Stimulated activated CD8-positive, alpha-beta memory T cell treated with anti-CD3 and anti-CD28 coated beads, Interleukin-15, amount 100 ng/mL, for 24 hours (primary cell): Measurements from ENCODE around the gene PRKCI.
A peak's percentile ranks its signal among the peaks of the same experiment; 100 is the strongest.
"Not testable (repeated sequence)": the region's sequence is repeated elsewhere in the genome, so short reads cannot be mapped to it uniquely, and the experiment has no call there.

Experiments used
- DNase-seq: peaks from one replicate; pipeline ENCODE4 v3.0.0-alpha.2; 2020; ENCODE audit warnings: low read depth

The PRKCI gene

GRCh38 chr3:170221924-170222646, at the start of gene PRKCI:
PRKCI (plus strand) TSS chr3:170222424; CDS start chr3:170222670, 246 bp downstream.
- DNase-seq, result peak; percentile 54

- no peak for DNase-seq
These were observed 43.6 kb upstream of the PRKCI start for GRCh38 chr3:170178651-170179050.

GRCh38 chr3:170179432-170179831, 42.8 kb upstream of the PRKCI start:
- DNase-seq, result no peak

GRCh38 chr3:170180079-170180907, 41.9 kb upstream of the PRKCI start:
- DNase-seq, result no peak

DNA sequence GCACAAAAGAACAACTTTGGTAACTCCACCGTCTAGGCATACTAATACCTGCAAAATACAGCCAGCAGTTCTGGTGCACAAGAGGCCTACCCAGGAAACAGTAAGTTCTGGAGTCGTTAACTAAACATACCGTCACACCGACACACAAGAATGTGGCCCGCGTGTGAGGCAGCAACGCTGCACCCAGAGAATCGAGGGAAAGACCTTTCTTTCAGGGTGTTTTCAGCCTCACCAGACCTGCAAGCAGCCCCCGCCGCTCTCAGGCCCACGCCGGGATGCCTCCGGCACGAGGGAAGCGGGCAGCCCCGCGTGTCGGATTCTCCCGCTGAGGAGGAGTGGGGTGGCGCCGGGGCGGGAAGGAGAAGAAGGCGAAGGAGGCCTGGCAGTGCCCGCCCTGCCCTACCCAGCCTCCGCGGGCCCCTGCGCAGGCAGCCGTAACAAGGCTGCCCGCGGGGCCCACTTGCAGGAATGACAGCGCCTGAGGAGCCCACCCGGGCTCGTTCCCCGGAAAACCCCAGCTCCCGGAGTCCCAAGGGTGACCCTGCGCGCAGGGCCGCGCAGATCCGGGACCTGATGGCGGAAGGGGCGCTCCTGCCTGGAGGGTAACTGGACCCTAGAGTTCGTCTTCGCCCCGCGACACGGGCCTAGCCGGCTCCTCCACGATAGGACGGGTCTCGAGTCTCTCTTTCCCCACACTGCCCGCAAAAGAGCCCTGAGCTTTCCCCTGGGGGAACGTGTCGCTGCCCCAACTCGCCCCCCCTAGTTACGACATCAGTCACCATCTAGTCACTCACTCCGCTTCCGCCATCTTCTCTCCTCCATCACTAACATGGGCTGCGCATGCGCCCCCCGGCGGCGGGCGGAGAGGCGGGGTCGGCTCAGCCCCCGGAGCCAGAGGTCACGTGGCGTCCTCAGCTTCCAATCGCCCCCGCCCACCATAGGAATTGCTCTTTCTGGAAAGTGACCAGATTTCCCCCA, 41.0 kb upstream of the PRKCI start, which contains the start of gene PHC3:
Gene PHC3 (minus strand): TSS at position 826 of the 978 bp plus-strand sequence. CDS start 18 bp downstream, at position 808.
- DNase-seq, result peak; percentile 90

DNA sequence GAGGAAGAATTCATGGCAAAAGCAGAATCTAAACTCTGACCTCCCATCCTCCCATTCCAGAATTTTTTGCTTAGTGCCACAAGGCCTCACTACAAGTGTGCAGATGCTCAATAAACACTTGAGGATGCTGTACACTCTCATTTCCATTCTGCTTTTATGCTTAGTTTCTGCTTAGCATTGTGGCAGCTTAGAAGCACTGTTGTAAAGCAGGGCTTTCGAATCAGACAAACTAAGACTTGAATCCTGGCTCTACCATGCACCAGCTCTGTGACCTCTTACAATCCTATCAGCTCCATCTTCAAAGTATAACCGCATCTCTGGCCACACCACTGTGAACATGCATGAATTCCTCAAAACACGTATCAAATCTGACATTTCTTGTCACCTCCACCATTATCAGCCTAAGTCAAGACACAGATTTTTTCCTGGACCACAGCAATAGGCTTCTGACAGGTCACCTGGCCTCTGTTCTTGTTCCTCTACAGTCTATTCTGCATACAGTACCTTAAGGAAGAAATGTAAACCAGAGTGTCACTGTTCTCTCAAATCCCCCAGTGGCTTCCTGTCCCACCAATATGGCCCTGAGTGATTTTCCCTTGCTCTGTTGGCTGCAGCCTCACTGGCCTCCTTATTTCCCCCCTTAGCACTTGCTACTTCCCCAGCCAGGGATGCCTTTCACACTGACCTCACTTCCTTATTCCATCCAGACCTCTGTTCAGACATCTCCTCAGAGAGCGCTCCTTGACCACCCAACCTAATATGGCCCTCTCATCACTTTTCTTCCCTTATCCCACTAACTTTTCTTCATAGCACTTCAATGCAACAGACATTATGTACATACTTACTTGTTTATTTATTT, 32.6 kb upstream of the PRKCI start:
- no peak for DNase-seq

DNA sequence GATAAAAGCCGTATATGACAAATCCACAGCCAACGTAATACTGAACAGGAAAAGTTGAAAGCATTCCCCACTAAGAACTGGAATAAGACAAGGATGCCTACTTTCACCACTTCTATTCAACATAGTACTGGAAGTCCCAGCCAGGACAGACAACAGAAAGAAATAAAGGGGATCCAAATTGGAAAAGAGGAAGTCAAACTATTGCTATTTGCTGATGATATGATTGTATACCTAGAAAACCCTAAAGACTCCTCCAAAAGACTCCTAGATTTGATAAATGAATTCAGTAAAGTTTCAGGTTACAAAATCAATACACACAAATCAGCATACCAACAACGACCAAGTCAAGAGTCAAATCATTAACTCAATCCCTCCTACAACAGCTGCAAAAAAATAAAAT, 26.5 kb upstream of the PRKCI start:
- not testable (repeated sequence) for DNase-seq

GRCh38 chr3:170196833-170197232, 25.4 kb upstream of the PRKCI start:
- no peak for DNase-seq

GRCh38 chr3:170200987-170201386, 21.2 kb upstream of the PRKCI start:
- DNase-seq, result no peak

- no peak for DNase-seq
These were observed 20.7 kb upstream of the PRKCI start for GRCh38 chr3:170201527-170201926.

GRCh38 chr3:170203457-170203856, 18.8 kb upstream of the PRKCI start:
- DNase-seq, result no peak

GRCh38 chr3:170204023-170204472, 18.2 kb upstream of the PRKCI start:
- DNase-seq, result no peak

- DNase-seq, result no peak
These were observed 17.7 kb upstream of the PRKCI start for GRCh38 chr3:170204509-170204908.

GRCh38 chr3:170205302-170205701, 16.9 kb upstream of the PRKCI start:
- no peak for DNase-seq

DNA sequence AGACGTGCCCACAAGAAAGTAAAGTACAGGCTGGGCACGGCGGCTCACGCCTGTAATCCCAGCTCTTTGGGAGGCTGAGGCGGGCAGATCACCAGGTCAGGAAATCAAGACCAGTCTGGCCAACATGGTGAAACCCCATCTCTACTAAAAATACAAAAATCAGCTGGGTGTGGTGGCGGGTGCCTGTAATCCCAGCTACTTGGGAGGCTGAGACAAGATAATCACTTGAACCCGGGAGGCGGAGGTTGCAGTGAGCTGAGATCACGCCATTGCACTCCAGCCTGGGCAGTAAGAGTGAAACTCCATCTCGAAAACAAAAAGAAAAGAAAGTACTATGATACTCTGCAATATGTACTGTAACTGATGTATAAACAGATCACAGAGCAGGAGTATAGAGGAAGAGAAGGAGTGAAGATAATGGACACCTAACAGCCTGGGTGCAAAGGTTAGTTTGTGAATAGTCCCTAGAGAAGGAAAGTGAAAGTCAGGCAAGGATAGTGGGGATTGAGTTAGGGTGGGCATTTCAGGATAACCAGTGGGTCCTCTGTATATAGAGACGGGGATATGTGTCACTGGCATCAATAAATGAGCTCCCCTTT, 16.0 kb upstream of the PRKCI start:
- not testable (repeated sequence) for DNase-seq

DNA sequence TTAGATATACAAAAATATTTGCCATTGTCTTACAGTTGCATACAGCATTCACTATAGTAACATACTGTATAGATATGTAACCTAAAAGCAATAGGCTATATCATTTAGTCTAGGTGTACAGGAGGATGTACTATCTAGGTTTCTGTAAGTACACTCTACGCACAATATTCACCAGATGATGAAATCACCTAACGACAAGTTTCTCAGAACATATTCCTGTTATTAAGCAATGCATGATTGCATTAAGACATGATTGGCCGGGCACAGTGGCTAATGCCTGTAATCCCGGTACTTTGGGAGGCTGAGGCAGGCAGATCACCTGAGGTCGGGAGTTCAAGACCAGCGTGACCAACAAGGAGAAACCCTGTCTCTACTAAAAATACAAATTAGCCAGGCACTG, 14.5 kb upstream of the PRKCI start:
- DNase-seq, result no peak

- DNase-seq, result no peak
These were observed 10.6 kb upstream of the PRKCI start for GRCh38 chr3:170211668-170212067.

- no peak for DNase-seq
These were observed 2.4 kb upstream of the PRKCI start for GRCh38 chr3:170219850-170220249.

DNA sequence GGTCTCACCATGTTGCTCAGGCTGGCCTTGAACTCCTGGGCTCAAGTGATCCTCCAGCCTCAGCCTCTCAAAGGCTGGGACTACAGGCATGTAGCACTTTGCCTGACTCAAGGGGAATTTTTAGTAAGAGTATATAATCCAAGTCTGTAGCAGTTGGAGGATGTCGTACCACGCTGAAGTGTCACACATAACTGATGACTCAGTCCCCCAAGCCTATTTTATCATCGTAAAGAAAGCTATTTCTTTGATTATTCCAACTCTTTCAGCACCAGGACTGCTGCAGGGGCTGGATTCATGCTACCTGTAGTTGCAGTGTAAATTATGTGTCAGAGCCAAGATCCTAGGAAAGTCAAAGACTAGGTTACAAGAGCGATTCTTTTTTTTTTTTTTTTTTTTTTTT, 1.4 kb upstream of the PRKCI start:
- DNase-seq, result no peak
